HG02759 (cell line): ENCODE measurements around the gene UNC5B.
"Not testable (repeated sequence)": the region's sequence is repeated elsewhere in the genome, so short reads cannot be mapped to it uniquely, and the experiment has no call there.

Experiments
- ATAC-seq: cut with Tn5 transposase; IDR thresholded peaks from one replicate; pipeline ENCODE4 v1.9.1; 2021; ENCODE audit warnings: mild to moderate bottlenecking, moderate library complexity; ENCODE audit not compliant: unreplicated experiment

UNC5B gene

GRCh38 chr10:71209352-71209715, 3.0 kb upstream of the UNC5B start:
- ATAC-seq: no peak

- ATAC-seq: no peak
Observed at GRCh38 chr10:71209731-71210541, 2.4 kb upstream of the UNC5B start.

DNA sequence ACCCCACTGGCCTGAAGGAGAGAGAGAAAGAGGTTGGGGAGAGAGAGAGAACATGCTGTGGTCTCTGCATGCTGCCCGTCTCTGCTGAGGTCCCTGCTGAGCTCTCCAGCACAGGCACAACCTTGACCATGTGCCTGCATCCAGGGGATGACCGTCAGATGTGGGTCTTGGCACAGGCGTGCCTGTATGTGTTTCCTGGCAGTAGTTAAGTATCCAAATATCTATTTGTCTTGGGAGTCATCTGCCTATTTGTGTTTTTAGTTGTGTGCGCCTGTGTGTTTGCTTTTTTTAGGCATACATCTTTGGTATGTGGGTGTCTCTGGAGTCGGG, 1.9 kb upstream of the UNC5B start:
- no peak for ATAC-seq

GRCh38 chr10:71211053-71211452, 1.3 kb upstream of the UNC5B start:
- no peak for ATAC-seq

DNA sequence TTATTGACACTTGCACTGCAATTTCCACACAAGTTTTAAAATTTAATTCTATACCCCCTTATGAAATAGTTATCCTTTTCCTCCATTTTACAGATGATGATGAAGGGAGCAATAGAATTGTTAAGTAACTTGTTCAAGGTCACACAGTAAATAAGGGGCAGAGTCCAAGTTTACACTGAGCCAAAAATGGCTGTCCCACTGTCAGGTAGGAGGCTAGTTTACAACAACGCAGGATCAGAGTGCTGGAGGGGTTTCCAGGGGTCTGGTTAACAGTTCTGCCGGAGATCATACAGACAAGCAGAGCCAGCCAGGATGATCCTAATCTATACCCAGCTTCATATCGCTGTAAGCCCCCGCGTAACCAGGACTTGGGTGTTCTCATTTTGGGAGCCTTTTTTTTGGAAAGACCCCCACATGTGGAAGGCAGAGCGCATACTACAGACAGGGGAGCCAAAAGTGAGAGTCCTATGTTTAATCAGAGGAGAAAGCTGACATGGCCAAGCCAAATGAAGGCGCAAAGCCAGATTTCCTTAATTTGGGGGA, 524 bp upstream of the UNC5B start:
- ATAC-seq: no peak

GRCh38 chr10:71213127-71213621, 804 bp downstream of the UNC5B start:
- no peak for ATAC-seq

- ATAC-seq: no peak
Observed at GRCh38 chr10:71213761-71214440, 1.5 kb downstream of the UNC5B start.

- no peak for ATAC-seq
Observed at GRCh38 chr10:71214641-71215559, 2.5 kb downstream of the UNC5B start.

DNA sequence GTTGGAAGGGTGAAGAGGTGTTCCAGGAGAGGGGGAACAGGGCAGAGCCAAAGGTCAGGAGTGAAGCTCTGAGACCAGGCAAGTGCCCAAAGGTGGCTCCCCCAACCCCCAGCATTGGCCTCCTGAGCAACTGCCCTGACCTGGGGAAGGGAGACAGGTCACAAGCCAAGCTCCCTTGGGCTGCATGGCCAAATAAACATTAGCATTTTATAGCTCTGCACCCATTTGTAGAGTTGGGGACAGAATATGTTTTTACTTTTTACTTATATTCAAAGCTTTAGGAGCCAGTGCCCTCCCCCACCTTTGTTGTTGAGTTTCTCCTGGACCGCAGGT, 4.0 kb downstream of the UNC5B start:
- no peak for ATAC-seq

DNA sequence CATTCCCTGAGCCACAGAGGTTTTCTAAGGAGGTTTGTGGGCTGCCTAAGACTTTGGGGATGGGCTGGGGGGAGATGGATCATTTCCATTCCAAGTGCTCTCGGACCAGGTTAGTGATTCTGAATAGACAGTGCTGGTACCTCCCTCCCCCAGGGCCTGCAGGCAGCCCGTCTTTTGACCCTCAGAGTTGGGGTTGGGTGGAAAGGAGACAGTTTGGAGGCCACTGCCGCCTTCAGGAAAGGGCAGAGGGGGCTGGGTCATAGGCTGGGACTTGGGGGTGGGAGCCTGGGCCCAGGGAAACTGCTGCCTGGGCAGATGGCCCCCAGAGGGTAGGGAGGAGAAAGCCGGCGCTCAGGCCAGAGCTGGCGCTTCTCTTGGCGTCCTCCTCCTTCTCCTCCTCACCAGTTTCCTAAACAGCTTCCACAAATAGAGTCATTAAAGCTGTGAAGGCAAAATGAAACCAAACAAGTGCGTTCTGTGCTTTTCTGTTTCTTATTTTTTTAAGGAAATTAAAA, 4.4 kb downstream of the UNC5B start:
- no peak for ATAC-seq

DNA sequence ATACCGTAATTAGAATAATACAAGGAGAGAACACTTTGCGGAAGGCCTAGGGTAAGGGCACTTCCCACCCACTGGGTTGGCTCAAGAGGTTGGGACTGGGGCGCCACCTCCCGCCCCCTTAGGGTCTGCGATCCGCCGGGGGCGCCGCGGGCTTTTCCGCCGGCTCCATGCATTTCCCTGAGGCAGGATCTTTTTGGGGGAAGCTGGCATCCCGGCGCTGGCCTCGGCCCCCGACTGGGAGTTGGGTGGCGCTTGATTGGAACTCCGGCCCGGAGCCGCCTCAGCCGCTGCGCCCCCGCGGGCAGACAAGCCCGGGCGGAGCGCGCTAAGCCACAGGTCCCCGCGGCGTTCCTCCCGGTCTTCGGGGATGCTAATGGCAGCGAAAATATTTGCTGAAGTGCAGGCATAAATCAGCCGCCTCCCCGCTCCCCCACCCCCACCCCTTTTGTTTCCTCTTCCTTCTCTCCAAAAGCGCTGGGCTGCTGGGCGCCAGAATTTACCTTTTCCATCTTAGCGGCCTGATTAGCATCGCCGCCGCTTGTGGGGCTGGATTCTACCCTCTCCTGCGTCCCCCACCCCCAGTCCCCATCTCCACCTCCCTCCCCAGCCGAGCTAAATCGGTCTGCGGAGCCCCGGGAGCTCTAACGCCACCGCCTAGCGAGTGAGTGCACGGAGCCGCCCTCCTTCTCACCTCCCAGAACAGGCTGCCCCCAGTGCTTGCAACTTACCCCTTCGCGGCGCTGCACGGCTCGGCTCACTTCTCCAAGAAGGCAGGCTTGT, 5.1 kb downstream of the UNC5B start:
- ATAC-seq: no peak

- no peak for ATAC-seq
Observed at GRCh38 chr10:71218046-71218650, 5.8 kb downstream of the UNC5B start.

GRCh38 chr10:71218651-71219050, 6.3 kb downstream of the UNC5B start:
- ATAC-seq: no peak

GRCh38 chr10:71219236-71219917, 7.0 kb downstream of the UNC5B start:
- ATAC-seq: not testable (repeated sequence)

DNA sequence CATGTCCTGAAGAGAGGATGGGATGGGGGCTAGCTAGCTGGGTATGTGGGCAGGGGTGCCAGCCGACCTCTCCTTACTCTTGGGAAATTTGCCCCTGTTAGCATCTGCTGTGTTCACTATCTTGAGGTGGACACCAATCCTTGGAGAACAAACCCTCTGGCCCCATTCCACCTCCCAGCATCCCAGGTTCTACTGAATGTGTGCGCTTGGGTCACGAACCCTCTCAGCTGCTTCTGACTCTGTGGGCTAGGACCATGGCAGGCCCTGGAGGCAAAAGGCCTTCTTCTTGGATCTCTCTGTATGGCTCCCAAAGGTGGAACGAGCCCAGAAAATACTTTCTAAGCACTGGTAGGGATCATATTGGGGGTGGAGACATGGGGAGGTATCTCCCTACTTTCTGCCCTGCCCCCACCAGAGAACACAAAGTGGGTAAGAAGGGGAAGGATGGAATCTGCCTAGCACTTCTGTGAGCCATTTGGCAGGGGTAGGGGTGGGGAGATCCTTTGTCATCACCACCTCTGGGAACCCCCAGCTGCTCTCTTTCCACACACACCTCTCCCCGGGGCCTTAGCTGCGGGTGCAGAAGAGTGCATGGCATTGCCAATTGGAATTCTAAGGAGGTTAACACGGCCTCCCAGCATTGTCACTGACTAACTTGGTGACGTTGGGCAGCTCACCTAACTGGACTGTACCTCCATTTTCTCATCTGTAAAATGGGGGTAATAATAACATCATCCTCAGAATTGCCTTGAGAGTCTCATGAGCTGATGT, 7.7 kb downstream of the UNC5B start:
- no peak for ATAC-seq

DNA sequence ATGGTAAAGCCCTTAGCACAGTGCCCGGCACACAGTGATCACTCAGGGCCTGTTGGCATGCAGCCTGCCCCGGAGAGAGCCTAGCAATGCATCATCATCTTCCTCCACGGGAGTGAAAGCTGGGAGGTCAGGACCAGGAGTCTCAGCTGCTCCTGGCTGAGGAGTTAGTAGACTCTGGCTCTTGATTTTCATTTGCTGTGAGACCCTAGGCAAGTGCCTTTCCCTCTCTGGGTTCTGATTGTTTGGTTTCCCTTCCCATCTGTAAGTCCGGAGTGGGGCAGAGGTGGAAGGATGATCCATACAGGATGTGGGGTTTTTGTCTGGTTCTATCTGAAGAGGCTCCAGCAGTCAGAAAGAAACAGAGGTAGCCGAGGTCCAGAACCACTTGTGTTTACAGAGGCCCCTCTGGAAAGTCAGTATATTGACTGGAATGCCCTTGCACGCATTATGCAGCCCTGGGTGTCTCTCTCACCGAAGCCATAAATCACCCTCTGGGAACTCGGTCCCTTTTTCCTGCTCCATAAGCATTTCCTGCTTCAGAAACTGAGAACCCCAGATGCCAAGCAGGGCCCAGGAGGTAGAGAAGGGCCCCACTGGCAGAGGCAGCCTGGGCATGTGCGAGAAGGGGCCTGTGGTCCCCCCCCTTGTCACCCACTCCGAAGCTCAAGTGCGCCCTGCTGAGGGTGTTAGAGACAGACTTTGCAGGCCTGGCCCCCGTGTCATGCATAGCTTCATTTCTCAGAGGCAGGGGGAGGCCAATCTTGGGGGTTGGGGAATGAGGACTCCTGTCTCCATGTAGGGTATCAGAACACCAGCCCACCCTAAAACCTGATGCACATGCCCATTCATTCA, 8.5 kb downstream of the UNC5B start:
- no peak for ATAC-seq

DNA sequence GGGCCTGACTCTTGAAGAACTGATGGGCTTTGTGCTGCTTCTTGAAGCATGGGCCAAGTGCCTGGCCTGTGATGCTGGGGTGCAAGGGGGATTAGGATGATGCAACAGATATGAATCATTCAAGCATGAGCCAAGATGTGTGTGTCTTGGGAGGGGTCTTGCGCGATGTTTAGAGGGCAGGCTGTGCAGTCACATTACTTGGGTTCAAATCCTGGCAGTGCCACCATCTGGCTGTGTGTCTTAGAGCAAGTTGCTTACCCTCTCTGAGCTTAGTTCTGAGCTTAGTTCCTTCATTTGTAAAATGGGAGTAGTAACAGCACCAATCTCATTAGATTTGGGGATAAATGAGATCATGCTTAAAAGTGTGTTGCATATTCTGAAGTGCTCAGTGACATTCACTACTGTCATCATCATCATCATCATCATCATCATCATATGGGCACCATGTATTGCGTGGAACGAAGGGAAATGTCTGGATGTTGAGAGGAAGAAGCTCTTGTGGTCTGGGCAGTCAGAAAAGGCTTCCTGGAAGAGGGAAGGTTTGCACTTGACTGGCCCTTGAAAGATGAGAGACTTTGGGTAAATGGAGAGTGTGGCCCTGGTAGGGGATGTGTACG, 9.3 kb downstream of the UNC5B start:
- no peak for ATAC-seq
